NCI-H2171 (cell line): ENCODE data around the gene PTPN18.
A peak's percentile ranks its signal among the peaks of the same experiment; 100 is the strongest.

Source experiments
- DNase-seq: peaks from one replicate; lab custom pipeline; 2025; lab: John Stamatoyannopoulos, UW

Gene PTPN18

DNA sequence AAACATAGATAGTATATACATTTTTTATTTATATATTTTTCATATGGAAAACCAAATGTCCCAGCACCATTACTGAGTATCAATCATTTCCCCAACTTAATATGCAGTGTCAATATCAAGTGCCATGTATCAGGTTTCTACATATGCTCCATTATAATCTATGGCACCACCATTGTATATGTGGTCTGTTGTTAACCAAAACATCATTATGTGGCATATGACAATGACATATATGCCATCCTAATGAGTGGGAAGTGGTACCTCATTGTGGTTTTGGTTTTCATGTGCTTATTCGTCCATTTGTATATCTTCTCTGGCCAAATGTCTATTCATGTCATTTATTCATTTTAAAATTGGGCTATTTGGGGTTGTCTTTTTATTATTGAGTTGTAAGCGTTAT, 9.2 kb downstream of the PTPN18 start:
- no peak for DNase-seq

DNA sequence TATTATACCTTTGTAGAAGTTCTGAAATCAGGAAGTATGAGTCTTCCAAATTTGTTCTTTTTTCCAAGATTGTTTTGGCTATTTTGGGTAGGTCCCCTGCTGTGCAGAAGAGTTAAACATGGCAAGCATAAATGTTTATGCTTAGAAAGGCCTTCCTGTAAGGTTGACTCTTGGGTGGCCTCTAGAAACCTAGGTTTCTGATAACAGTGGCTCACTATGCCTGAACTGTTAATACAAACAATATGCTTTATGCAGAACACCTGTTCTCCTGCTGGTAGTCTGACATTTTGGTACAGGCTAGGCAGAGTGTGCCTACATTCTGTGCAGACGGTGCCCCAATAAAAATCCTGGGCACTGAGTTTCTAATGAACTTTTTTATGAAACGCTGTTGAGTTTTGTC, 10.1 kb downstream of the PTPN18 start:
- no peak for DNase-seq

- no peak for DNase-seq
Measured at GRCh38 chr2:130366720-130367119, 10.9 kb downstream of the PTPN18 start.

GRCh38 chr2:130368786-130369185, 12.9 kb downstream of the PTPN18 start:
- no peak for DNase-seq

DNA sequence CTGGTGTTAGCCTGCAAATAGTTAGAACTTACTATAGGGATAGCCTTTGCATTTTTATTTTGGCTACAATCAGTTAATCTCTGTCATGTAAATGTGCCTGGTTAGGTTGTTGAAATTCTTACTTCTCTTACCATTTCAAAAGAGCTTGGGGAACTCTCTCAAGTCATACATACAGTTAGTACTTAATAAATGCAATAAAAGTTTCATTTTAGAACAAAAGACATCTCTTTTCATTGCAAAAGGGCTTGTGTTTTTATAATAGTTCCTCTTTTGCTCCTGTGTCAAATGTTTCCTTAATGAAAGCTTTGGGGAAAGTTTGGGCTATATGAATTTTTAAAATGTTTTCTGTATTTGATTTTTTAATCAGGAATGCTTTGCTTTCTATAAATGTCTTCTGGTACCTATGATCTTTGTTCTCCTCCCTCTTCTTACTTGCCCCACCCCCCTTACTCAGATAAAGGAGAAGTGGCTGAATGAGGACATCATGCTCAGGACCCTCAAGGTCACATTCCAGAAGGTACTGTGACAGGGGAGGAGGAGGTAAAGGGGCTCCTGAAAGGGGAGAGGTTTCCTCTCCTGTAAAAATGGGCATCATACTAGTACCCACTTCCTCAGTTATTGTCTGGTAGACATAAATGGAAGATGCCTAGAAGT, 13.6 kb downstream of the PTPN18 start:
- DNase-seq: no peak

GRCh38 chr2:130369965-130370341, 14.1 kb downstream of the PTPN18 start:
- no peak for DNase-seq

DNA sequence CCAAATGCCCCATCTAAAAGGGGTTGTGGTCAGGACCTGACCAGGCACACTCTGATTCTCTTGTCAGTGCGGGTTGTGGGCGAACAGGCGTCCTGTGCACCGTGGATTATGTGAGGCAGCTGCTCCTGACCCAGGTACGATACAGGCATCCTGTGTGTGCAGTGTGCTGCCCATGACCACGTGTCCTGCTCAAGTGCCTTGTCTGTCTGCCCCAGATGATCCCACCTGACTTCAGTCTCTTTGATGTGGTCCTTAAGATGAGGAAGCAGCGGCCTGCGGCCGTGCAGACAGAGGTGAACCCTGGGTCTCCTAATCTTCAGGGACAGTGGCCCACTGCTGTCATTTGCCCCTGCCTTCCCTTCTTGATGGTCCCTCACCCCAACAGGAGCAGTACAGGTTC, 14.6 kb downstream of the PTPN18 start:
- no peak for DNase-seq

- no peak for DNase-seq
Measured at GRCh38 chr2:130371723-130372054, 15.8 kb downstream of the PTPN18 start.

DNA sequence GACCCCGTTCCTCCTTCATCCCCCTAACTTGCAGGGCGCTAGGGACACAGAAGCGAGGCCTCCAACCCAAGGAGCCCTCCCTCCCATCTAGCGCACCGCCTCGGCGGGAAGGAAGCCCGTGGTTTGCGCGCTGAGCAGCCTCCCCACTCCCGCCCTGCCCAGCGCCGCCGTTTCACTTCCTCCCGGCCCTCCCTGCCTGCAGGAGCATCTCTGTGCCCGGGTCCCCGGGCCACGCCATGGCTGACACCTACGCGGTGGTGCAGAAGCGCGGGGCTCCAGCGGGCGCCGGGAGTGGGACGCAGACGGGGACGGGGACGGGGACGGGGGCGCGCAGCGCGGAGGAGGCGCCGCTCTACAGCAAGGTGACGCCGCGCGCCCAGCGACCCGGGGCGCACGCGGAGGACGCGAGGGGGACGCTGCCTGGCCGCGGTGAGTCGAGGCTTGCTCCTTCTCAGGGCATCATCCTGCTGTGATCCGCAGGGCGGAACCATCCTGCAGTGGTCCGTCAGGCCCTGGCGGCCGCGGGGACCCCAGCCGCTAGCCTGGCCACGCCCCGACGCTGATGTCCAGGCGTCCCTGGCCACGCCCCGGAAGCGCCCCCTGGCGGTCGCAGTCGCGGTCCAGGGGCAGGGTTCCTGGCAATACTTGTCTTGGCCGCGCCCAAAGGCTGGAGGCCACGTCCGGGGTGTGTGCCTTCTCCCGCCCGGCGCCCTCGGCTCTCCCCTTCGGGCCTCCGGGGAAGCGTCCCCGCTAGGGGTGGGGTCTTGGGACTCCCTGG, 16.4 kb downstream of the PTPN18 start:
- peak; percentile 63 for DNase-seq

DNA sequence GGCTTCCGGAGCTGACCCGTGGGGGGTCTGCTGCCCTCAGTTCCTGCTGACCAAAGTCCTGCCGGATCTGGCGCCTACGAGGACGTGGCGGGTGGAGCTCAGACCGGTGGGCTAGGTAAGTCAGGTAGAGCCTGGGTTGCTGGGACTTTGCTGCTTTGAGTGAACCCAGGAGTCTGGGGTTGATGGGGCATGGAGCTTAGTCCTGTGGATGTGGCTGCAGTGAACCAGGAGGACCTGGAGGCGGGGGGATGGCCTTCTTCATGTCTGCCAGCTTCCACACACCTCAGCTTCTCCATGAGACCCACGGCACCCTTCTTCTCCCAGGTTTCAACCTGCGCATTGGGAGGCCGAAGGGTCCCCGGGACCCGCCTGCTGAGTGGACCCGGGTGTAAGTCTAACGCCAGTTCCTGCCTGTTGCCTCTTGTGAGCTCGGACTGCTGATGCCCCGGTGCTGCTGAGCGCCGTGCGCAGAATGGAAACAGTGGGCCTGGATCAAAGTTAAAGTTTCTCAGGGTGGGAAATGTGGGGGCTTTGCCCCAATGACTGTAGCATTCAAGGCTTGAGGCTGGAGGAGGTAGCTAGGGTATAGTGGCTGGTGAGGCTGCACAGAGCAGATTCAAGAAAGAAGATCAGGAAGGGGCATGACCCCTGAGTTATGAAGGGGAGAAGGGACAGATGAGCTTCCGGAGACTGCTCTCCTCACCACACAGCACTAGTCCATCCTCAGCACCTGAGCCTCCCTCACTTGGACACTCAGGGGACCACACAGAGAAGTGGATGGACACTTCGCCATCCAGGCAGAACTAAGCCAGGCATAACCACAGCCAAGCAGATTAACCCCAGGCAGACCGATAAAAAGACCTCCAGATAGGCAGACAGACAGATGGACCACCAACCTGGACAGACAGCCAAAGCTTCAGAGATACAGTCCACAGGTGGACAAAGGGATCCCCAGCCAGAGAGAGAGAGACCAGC, 17.3 kb downstream of the PTPN18 start:
- DNase-seq: no peak

DNA sequence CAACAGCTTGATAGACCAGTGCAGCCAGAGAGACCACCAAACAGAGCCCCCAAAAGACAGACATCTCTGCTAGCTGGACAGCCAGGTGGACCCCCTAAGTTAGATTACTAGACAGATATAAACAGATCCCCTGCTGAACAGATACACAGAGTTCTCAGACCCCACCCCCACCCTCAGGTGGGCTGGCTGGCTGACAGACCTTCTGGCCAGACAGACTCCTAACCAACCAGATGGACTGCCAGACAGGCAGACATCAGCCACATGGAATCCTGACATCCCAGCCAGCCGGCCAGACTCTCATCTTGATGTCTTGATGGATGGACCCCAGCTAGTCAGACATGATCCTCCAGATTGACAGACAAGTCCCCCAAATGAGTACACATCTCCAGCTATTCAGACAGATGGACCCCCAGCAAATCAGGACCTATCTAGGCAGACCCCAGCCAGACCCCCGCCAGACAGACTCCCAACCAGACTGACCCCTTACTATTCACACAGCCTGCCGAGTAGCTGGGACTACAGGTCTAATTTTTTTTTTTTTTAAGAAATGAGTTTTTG, 18.0 kb downstream of the PTPN18 start:
- DNase-seq: no peak

- no peak for DNase-seq
Measured at GRCh38 chr2:130374587-130375290, 18.9 kb downstream of the PTPN18 start.

- no peak for DNase-seq
Measured at GRCh38 chr2:130375291-130376266, 19.7 kb downstream of the PTPN18 start.

- DNase-seq: no peak
Measured at GRCh38 chr2:130376433-130377293, 20.8 kb downstream of the PTPN18 start.

DNA sequence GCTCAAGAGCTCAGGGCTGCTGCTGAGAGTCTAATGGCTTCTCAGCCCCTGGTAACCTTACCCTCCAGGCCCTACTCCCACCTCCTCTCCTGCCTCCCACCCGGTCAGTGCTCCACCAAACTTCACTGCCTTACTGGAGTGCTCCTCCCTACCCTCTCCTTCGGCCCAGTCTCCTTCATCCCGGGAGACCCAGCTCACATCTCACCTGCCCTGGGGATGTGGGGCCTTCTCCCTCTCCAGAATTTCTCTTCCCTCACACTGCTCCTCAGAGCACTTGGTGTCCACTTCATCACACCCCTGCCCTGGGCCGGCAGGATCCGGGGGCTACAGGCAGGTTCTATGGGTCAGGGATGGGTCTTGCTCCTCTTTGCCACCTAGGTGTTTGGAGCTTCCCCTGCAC, 21.6 kb downstream of the PTPN18 start:
- DNase-seq: no peak

DNA sequence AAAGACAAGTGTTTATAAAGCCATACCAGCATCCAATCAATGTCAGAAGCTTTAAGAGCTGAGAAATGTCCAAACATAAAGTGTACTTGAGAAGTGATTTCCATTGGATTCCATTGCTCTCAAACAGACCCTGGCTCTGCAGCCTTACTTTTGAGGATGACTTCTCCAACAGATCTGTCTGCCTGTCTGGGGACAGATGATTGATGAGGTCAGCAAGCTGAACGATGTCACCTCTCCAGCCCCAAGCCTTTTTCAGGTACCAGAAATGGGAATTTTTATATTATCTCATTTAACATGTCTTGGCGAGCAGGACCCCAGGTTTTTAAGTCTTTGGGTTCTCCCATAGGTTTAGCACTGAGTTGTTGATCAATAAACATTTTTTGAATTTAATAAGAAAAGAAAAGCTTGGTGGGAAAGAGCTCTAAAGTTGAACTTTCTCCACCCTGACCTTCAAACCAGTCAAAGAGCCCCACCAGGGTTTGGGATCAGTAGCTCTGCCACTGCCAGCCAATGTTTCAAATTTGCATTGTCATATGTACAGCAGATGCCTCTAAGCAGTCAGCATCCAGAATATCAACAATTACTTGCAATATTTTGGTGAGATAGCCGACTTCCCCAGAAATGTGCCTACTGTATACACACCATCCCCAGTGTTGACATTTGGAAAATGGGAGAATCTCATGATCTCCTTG, 22.5 kb downstream of the PTPN18 start:
- no peak for DNase-seq

- no peak for DNase-seq
Measured at GRCh38 chr2:130378898-130379214, 23.0 kb downstream of the PTPN18 start.

DNA sequence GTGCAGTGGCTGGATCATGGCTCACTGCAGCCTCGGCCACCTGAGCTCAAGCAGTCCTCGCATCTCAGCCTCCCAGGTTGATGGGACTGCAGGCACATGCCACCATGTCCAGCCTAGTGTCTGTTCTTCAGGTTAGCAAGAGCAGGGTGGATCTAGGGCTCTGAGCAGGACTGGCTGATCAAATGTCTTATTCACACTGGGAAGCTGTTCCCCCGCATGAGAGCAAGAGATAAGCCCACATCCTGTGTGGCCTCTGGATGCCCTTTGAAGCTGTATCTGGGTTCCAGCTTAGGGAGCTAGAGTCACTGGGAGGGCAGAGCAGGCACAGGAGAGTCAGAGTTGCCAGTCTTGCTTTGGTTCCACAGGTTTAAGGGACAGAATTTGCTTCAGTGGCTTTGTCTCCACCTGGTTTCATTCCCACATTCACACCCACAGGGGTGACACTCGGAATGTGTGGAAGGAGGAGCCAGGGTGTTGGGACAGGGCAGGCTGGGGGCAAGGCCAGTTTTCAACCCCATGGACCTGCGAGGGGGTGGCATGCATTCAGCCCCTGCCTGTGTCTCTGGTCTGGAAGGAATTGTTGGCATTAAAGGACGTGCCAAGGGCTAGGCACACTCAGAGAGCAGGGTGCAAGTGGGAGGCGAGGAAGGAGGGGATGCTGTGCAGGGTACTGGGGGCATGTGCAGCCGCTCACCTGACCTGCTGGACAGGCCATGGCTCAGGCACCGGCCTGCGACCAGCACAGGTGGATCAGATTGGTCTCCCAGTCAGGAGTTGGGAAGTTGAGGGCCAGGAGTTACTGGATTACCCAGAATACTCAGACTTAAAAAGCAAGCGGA, 24.5 kb downstream of the PTPN18 start:
- no peak for DNase-seq
